NB4 (cell line): Measurements from ENCODE around the gene SLC49A4.

Source experiments
- MYC ChIP-seq: IDR thresholded peaks from 2 replicates; pipeline ENCODE4 v1.6.1; 2011; ENCODE audit warnings: low read depth, low read length
- POLR2A ChIP-seq: IDR thresholded peaks from 2 replicates; pipeline ENCODE4 v1.6.1; 2011; ENCODE audit warnings: mild to moderate bottlenecking; ENCODE audit not compliant: insufficient read length; ENCODE audit errors: extremely low read depth
- TF ChIP-seq, protein P1 (sequence below): IDR thresholded peaks from one replicate; pipeline ENCODE4 v1.5.1; 2012; ENCODE audit warnings: low read depth, low read length

DNA sequence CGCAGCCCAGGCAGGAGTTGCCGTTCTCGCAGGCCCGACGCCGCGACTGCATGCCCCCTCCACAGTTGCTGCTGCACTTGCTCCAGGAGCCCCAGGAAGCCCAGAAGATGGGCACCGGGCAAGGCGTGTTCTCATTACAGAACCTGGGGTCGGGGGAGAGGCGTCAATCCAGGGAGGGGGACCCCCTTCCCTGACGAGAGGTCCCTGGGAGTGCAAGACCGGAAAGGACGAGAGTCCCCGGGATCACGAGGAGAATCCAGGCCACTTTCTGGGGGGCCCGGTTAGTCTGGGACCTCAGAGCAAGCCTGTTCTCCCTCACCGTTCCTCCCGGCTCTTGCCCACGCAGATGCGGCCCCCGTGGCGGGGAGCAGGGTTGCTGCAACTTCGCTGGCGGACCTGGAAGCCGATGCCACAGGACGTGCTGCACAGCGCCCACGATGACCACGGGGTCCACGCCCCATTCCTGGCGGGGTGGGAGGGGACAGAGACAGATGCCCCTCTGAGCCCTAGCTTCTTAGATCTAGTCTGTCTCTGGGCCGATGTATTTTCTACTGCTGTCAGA, 118.8 kb downstream of the SLC49A4 start:
- TF ChIP-seq, protein P1, sequence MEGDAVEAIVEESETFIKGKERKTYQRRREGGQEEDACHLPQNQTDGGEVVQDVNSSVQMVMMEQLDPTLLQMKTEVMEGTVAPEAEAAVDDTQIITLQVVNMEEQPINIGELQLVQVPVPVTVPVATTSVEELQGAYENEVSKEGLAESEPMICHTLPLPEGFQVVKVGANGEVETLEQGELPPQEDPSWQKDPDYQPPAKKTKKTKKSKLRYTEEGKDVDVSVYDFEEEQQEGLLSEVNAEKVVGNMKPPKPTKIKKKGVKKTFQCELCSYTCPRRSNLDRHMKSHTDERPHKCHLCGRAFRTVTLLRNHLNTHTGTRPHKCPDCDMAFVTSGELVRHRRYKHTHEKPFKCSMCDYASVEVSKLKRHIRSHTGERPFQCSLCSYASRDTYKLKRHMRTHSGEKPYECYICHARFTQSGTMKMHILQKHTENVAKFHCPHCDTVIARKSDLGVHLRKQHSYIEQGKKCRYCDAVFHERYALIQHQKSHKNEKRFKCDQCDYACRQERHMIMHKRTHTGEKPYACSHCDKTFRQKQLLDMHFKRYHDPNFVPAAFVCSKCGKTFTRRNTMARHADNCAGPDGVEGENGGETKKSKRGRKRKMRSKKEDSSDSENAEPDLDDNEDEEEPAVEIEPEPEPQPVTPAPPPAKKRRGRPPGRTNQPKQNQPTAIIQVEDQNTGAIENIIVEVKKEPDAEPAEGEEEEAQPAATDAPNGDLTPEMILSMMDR: no peak
- TF ChIP-seq POLR2A (no peak), MYC (no peak)
